ENCODE measurements around the gene ADAM11. TPM values are rescaled to one million over a fixed set of nuclear protein-coding genes. Genes with fewer than 3 reads are reported as not detected.

The ADAM11 gene
- total and polyA plus RNA-seq, 2 of the 13 experiments (the other 11 are each of a cell fraction or from before 2014, with no cell fraction given) = 0.38 to 0.91 TPM

- TF ChIP-seq STAT5B (CRISPR knock-in tag; IDR thresholded peaks at IDR 0.05) = no peak
- TF ChIP-seq ZNF569 (CRISPR knock-in tag; IDR thresholded peaks at IDR 0.05; ENCODE audit: borderline replicate concordance) = no peak
- no peak for TF ChIP-seq SRSF9 (IDR thresholded peaks at IDR 0.05; ENCODE audit: borderline replicate concordance, insufficient read depth, low read depth, low read length, poor library complexity, severe bottlenecking)
- TF ChIP-seq ZNF460 (CRISPR knock-in tag; IDR thresholded peaks at IDR 0.05; ENCODE audit: borderline replicate concordance) = no peak
- no peak for TF ChIP-seq MTF1 (CRISPR knock-in tag; IDR thresholded peaks at IDR 0.05)
- no peak for TF ChIP-seq ZNF513 (CRISPR knock-in tag; conservative IDR thresholded peaks at IDR 0.05)
- TF ChIP-seq SNRNP70 (IDR thresholded peaks at IDR 0.05; ENCODE audit: low read depth, low read length) = no peak
- 0 out of 2 replicates have a peak, but pooled peaks have one; percentile 24 for TF ChIP-seq ZNF768 (CRISPR knock-in tag; IDR thresholded peaks at IDR 0.05)
- no peak; the same call in 1 of the 2 replicates for TF ChIP-seq KDM1A (CRISPR knock-in tag; IDR thresholded peaks at IDR 0.05)
- TF ChIP-seq ZNF282 (IDR thresholded peaks at IDR 0.05; ENCODE audit: partially characterized antibody) = no peak
- peak; percentile 80; the same call in 1 of the 2 replicates for TF ChIP-seq EEA1 (CRISPR knock-in tag; IDR thresholded peaks at IDR 0.05; ENCODE audit: borderline replicate concordance)
- no peak for TF ChIP-seq GPBP1L1 (CRISPR knock-in tag; IDR thresholded peaks at IDR 0.05)
- TF ChIP-seq ZBTB40 (IDR thresholded peaks at IDR 0.05) = no peak
- no peak for TF ChIP-seq ZBTB40 (CRISPR knock-in tag; IDR thresholded peaks at IDR 0.05)
- TF ChIP-seq ZNF75D (CRISPR knock-in tag; IDR thresholded peaks at IDR 0.05; ENCODE audit: borderline replicate concordance) = no peak
- no peak for TF ChIP-seq RFXANK (CRISPR knock-in tag; IDR thresholded peaks at IDR 0.05)
- TF ChIP-seq SIN3B (IDR thresholded peaks at IDR 0.05; ENCODE audit: low read length) = peak; percentile 70; the same call in 1 of the 2 replicates
- TF ChIP-seq ZNF598 (CRISPR knock-in tag; IDR thresholded peaks at IDR 0.05; ENCODE audit: borderline replicate concordance) = no peak; the same call in 1 of the 2 replicates
These were observed 15.7 kb downstream of the ADAM11 start (continued) for GRCh38 chr17:44774271-44775135.
